ENCODE measurements around the gene PADI4.

Gene PADI4

GRCh38 chr1:17281775-17282181, 26.2 kb upstream of the PADI4 start:
- DNase-seq (ENCODE audit: low read depth in 2 of 2) = no peak

- no peak for DNase-seq (ENCODE audit: low read depth in 2 of 2)
Measured at GRCh38 chr1:17282836-17283235, 25.2 kb upstream of the PADI4 start.

GRCh38 chr1:17286646-17287045, 21.4 kb upstream of the PADI4 start:
- DNase-seq (ENCODE audit: low read depth in 2 of 2) = no peak

GRCh38 chr1:17287130-17287776, 20.7 kb upstream of the PADI4 start:
- no peak for DNase-seq (ENCODE audit: low read depth in 2 of 2)

GRCh38 chr1:17289721-17290120, 18.3 kb upstream of the PADI4 start:
- DNase-seq (ENCODE audit: low read depth in 2 of 2) = no peak

GRCh38 chr1:17290553-17290952, 17.4 kb upstream of the PADI4 start:
- DNase-seq (ENCODE audit: low read depth in 2 of 2) = no peak

GRCh38 chr1:17292299-17293160, 15.5 kb upstream of the PADI4 start:
- DNase-seq (ENCODE audit: low read depth in 2 of 2) = no peak

GRCh38 chr1:17293681-17294425, 14.1 kb upstream of the PADI4 start:
- no peak for DNase-seq (ENCODE audit: low read depth in 2 of 2)

GRCh38 chr1:17295292-17295691, 12.7 kb upstream of the PADI4 start:
- DNase-seq (ENCODE audit: low read depth in 2 of 2) = no peak

- no peak for DNase-seq (ENCODE audit: low read depth in 2 of 2)
Measured at GRCh38 chr1:17296086-17296485, 11.9 kb upstream of the PADI4 start.

- no peak for DNase-seq (ENCODE audit: low read depth in 2 of 2)
Measured at GRCh38 chr1:17297991-17298390, 10.0 kb upstream of the PADI4 start.

GRCh38 chr1:17301767-17302166, 6.2 kb upstream of the PADI4 start:
- DNase-seq (ENCODE audit: low read depth in 2 of 2) = no peak

GRCh38 chr1:17304151-17304825, 3.7 kb upstream of the PADI4 start:
- DNase-seq (ENCODE audit: low read depth in 2 of 2) = no peak

- no peak for DNase-seq (ENCODE audit: low read depth in 2 of 2)
Measured at GRCh38 chr1:17304826-17305175, 3.2 kb upstream of the PADI4 start.

GRCh38 chr1:17305576-17306095, 2.4 kb upstream of the PADI4 start:
- no peak for DNase-seq (ENCODE audit: low read depth in 2 of 2)

- DNase-seq (ENCODE audit: low read depth in 2 of 2) = no peak
Measured at GRCh38 chr1:17306407-17306806, 1.6 kb upstream of the PADI4 start.

- DNase-seq (ENCODE audit: low read depth in 2 of 2) = no peak
Measured at GRCh38 chr1:17306921-17307320, 1.1 kb upstream of the PADI4 start.

- DNase-seq (ENCODE audit: low read depth in 2 of 2) = no peak
Measured at GRCh38 chr1:17307329-17307728, 668 bp upstream of the PADI4 start.

- DNase-seq (ENCODE audit: low read depth in 2 of 2) = no peak
Measured at GRCh38 chr1:17308593-17308992, 596 bp downstream of the PADI4 start.

- no peak for DNase-seq (ENCODE audit: low read depth in 2 of 2)
Measured at GRCh38 chr1:17309426-17310067, 1.6 kb downstream of the PADI4 start.

- no peak for DNase-seq (ENCODE audit: low read depth in 2 of 2)
Measured at GRCh38 chr1:17310068-17310640, 2.2 kb downstream of the PADI4 start.

Data from stimulated activated CD4-positive, alpha-beta T cell treated with anti-CD3 and anti-CD28 coated beads, Interleukin-1b, Interleukin-23, amount 100 ng/mL, for 1 hour (primary cell).